ENCODE data around the gene ZNF408. TPM values are rescaled to one million over a fixed set of nuclear protein-coding genes. Genes with fewer than 3 reads are reported as not detected.
"Not testable (repeated sequence)": the region's sequence is repeated elsewhere in the genome, so short reads cannot be mapped to it uniquely, and the experiment has no call there.

Gene ZNF408
- 2.5 TPM for total RNA-seq

DNA sequence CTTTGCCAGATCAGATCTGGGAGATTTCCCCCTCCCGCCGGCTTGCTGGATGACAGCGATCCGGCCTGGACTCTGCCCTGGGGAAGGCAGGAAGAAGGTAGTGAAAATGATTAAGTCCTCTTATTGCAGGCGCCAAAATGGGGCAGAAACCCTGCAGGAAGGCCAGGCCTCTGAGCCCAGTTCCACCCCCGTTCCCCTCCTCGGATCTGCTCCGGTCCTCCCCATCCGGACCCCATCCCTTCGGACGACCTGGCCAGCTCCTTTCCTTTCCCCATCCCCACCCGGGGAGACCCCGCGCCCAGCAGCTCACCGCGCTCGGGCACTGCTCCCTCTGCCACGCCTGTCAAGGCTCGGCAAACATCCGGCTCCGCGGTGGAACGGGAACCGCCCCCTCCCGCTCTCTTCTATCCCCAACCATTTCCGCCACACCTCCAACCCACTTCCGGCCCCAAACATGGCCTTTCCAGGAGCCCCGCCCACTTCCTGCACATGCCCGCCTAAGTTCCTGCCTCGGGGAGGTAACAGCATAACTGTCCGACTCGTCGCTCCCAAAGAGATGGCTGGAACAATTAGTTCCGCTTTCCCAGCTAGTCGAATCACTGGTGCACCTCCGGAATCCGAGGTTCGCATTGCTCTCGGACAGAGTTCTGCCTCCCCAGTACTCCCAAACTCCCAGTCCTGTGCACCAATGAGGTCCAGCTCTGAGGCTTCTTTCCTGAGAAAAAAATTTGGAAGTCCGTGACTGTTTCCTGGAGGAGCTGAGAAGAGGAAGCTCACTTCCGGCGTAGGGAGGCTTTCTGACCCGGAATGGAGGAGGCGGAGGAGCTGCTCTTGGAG is at the start of gene ZNF408, which contains the start of gene ARHGAP1:
Gene ZNF408 (plus strand): TSS at position 791 of the 837 bp plus-strand sequence. CDS start 17 bp downstream, at position 808.
Gene ARHGAP1 (minus strand): TSS at position 379 of the 837 bp plus-strand sequence. CDS start 4,512 bp downstream, outside the sequence.
- DNase-seq, result peak; percentile 98

- DNase-seq, result no peak
These were observed 45.2 kb upstream of the ZNF408 start for GRCh38 chr11:46655631-46656030.

DNA sequence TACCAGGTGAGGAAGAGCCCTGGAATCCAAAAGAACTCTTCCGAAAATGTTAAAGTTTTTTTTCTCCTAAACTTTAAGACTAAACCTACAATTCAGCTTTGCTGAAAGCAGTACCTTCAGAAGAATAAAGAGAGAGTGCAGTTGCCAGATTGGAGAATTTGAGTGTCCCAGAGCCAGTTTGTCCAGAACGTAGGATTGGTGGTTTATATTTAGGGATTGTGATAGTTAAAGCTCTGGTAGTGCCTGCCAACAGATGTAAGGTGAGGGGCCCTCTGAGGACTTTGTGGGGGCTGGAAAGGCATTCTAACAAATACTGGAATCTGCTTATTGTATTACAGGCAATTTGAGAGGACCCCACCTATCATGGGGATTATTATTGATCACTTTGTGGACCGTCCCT is 43.6 kb upstream of the ZNF408 start:
- no peak for DNase-seq

- no peak for DNase-seq
These were observed 42.6 kb upstream of the ZNF408 start for GRCh38 chr11:46658259-46658658.

DNA sequence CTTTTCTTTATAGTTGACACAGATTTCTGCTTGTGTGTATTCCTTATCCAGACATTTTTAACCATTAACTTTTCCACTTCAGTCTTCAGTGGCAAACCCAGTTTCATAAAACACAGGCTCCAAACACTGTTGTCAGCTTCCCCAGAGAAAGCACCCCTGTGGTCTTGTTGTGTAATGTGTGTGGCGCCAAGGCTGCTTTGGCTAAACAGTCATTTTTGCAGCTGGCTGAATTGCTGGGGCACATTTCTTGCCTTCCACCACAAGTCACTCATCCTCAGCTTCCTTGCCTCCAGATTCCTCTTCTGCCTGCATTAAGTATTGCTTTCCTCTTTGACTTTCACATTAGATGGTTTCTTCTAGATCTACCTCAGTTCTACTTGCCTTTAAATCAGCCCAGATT is 40.9 kb upstream of the ZNF408 start:
- DNase-seq, result no peak

DNA sequence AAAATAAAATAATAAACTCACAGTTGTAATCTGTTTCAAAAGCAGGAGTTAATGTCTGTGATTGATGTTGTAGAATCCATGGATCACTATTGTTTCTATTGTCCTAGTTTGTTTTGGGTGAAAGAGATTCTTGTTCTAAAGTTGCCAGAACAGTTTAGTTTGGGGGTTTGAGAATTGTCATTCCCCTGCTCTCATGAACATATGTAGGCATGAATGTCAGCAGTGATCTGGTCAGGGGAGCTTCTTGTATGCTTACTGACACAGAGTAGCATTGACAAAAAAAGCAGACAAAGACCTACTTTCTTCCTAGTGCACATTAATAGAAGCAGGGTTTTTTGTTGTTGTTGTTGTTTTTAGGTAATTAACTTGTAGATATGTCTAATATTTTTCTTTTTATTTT is 39.0 kb upstream of the ZNF408 start:
- DNase-seq, result no peak

- DNase-seq, result no peak
These were observed 38.5 kb upstream of the ZNF408 start for GRCh38 chr11:46662366-46662765.

DNA sequence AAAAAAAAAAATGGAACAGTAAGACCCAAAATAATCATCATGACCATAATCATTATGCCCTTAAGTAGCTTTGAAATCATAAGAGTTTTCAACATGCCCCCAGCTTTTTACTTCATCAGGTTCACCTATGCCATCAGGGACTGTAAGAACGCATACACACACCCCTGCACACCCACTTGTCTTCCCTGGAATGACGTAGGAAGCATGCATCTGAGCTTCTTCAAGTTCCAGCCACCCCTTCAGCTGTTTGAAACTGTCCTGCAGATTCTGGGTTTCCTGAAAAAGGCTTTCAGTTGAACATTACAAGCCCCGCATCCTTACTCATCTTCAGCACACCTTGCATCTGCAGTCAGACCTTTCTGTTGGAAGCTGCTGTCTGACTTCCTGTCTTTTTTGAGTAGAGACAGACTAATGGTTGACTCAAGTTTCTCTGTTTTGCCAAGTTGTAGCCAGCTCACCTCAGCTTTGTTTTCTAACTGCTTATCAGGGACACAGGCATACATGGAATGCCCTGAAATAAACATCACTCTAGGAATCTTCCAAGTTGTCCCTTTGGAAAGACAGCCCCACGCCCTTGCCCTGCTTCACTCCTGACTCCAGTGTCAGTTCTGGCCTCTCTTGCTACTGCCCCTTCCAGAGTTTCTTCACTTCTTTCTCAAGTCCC is 37.4 kb upstream of the ZNF408 start:
- DNase-seq, result no peak

- DNase-seq, result no peak
These were observed 36.2 kb upstream of the ZNF408 start for GRCh38 chr11:46664612-46665011.

DNA sequence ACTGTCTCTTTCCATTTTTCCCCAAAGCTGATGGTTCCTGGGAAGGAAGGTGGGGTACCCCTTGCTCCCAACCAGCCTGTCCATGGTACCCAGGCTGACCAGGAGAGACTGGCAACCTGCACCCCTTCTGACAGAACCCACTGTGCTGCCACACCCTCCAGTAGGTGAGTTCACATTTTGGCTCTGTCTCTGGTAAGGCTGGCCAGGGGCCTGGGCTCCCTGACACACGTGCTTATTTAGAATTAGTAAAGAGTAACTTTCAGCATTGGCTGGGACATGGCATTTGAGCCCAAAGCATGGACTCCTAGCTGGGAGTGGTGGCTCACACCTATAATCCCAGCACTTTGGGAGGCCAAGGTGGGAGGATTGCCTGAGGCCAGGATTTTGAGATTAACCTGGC is 35.5 kb upstream of the ZNF408 start:
- DNase-seq, result no peak

DNA sequence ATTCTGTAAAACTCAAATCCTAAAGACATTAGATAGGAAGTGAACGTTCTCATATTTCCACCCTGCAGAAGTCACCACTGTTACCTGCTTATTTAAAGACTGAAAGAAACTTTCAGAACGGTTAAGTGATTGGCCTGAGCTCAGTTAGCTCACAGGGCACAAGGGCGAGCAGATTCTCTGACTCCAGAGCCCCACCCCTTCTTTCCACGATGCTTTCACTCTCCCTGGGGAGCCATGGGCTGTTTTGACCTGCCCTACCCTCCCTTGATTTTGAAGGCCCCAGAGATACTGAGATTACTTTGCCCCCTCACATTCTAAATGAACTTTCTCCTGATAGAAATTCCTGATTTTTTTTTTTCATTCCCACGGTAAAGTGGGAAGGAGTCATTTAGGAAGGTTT is 34.3 kb upstream of the ZNF408 start:
- no peak for DNase-seq

GRCh38 chr11:46667043-46667481 is 33.8 kb upstream of the ZNF408 start:
- no peak for DNase-seq

GRCh38 chr11:46668480-46669085 is 32.2 kb upstream of the ZNF408 start:
- DNase-seq, result no peak

DNA sequence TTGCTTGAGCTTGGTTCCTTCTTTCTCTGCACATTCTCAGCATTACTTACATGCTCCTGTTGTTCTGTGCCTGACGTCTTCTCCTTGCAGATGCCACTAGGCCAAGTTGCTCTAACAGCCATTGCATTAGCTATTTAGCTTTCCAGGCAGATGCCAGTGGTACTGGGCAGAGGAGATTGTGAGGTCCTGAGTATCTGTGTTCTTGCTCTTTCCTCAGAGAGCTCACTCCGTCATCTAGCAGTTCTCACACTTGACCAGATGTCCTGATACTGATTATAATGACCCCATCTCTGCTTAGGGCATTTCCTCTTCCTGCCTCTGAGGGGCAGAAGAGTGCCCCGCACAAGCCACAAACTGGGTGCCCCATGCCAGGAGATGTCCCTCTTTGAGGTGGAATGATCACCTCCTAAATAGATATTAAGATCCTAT is 31.1 kb upstream of the ZNF408 start:
- no peak for DNase-seq

DNA sequence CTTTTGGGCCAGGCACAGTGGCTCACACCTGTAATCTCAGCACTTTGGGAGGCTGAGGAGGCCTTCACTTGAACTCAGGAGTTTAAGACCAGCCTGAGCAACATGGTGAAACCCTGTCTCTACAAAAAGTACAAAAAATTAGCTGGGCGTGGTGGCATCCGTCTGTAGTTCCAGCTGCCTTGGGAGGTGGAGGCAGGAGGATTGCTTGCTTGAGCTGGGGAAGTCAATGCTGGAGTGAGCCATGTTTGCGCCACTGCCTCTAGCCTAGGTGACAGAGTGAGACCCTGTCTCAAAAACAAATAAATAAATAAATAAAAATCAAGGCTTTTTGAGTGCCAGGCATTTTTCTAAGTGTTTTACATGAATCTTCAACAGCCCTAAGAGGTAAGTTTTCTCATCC is 30.3 kb upstream of the ZNF408 start:
- not testable (repeated sequence) for DNase-seq

DNA sequence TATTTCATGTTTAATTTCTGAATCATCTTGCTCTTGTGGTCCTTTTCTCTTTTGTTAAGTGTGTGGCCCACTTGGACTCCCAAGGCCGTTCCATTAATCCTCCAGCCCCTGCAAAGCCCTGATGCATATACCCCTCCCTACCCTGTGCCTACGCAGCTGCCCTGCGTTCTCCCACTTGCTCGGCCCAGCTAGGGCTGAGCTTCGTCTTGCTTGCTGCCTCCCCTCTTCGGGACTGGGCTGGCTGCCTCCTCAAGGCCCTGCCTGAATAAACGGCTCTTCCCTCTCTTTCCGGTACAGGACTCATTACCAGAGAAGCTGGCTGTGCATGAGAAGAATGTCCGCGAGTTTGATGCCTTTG is 28.9 kb upstream of the ZNF408 start:
- DNase-seq, result no peak

GRCh38 chr11:46672381-46672839 is 28.4 kb upstream of the ZNF408 start:
- no peak for DNase-seq

DNA sequence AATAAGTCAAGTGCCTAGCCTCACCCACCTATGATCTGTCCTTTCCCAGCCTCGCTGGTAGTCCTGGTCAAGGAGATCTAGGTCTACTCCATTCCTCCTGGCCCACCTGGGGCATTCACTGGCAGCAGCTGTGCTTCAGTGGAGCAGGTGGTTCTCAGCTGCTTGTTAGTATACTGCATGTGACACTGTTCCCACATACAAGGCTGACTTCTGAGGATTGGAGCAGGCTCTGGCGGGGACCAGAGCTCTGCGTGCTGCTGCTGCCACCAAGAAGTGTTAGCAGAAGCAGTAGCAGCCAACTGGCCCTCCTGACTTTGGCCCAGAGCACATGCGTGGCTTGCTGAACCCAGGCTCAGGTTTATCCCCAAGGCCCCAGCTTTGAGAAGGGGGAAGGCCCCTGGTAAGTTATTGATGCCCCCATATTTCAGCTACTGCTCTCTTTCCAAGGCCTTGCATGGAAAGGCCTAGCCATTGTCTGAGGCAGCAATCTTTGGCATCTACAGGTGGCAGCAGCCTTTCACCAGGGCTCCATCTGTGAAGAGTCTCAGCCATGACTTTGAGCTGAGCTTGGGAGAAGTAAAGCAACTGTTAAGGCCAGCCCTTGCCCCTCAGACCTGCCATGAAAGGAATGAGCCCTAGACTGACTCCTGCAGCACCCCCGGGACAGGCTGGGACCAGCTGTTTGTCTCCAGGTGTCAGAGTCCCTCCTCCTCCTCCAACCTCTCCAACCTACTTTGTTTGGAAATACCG is 26.9 kb upstream of the ZNF408 start:
- no peak for DNase-seq

DNA sequence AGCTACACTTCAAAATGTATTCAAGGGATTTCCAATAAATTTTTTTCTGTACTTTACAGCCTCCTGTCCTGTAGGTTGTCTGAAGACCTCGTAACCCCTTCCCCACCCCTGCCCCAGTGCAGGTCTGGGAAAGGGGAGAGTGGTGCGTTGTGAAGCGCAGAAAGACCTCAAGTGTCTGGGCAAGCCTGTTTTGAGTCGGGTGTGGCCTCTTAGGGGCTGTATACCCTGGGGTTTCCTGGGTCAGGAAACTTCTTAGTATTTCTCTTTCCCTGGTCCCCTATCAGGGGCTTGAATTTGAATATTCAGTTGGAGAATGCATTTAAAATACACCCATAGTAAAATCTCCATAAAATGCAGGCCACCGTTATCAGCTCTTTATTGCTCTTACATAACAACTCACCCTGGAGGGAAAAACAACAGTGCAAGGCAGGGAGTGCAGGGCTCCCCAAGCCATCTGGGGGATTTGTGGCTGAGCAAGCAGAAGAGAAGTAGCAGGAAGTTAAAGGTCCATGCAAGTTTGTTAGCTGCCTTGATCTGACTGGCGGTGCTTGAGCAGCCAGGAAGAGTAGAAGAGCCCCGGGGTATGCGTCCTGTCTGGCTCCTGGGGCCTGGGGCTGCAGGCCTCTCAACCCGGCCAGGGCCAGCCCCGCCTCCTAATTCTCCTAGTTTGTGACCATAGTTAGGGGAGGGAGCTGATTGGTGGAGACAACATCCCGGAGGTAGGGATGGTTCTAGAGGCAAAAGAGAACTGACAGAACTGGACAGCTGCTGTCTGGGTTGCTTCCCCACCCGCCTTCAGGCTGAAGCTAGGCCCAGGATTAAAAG is 26.2 kb upstream of the ZNF408 start:
- no peak for DNase-seq

- DNase-seq, result no peak
These were observed 25.5 kb upstream of the ZNF408 start for GRCh38 chr11:46675288-46675851.

DNA sequence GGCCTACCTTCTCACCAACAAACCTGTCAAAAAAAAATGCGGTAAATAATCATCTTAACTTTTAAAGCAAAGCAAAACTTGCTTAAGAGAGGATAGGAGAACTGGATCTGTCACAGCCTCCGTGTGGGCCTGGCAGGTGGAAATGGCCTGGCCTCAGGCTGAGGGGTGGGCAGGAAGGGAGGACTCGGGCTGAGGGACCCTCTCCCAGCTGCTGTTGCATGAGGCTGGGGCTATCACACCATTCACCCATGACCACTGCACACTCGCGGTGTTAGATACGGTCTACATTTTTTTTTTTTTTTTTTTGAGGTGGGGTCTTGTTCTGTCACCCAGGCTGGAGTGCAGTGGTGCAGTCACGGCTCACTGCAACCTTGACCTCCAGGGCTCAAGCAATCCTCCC is 24.9 kb upstream of the ZNF408 start:
- no peak for DNase-seq
